K562 (cell line): ENCODE measurements around the gene WNT11. TPM values are rescaled to one million over a fixed set of nuclear protein-coding genes. Genes with fewer than 3 reads are reported as not detected.
A peak's percentile ranks its signal among the peaks of the same experiment; 100 is the strongest.

ENCODE experiments used
- BRCA1 ChIP-seq, 2 experiments: fragments of 450-650 bp in 1 of 2; sonication (generic) in 1 of 2; formaldehyde crosslinking in 1 of 2; IDR thresholded peaks; 2 replicates each; pipeline versions ENCODE4 v1.5.0 to v1.6.1; 2017 to 2020; ENCODE audit warnings: mild to moderate bottlenecking in 1 of 2, missing genetic modification reagents in 1 of 2
- CREB1 ChIP-seq, 2 experiments: sonication (generic) in 1 of 2; formaldehyde crosslinking in 1 of 2; IDR thresholded peaks; 2 replicates each; pipeline versions ENCODE4 v1.6.1 to v1.8.0; 2012 to 2022; ENCODE audit warnings: inconsistent platforms in 1 of 2, mild to moderate bottlenecking in 1 of 2, missing genetic modification reagents in 1 of 2, moderate library complexity in 1 of 2
- LCOR ChIP-seq: sonication (generic); formaldehyde crosslinking; IDR thresholded peaks from 2 replicates; pipeline ENCODE4 v1.8.0; 2022; ENCODE audit warnings: mild to moderate bottlenecking, missing genetic modification reagents
- NCOA6 ChIP-seq: fragments of 450-650 bp; IDR thresholded peaks from 2 replicates; pipeline ENCODE4 v1.6.1; 2017; ENCODE audit warnings: mild to moderate bottlenecking
- PCBP1 ChIP-seq: fragments of 200-400 bp; formaldehyde crosslinking; IDR thresholded peaks from 2 replicates; pipeline ENCODE4 v1.6.1; 2018; ENCODE audit warnings: mild to moderate bottlenecking, low read depth, low read length; ENCODE audit not compliant: poor library complexity, severe bottlenecking
- RBM17 ChIP-seq: fragments of 200-400 bp; formaldehyde crosslinking; IDR thresholded peaks from 2 replicates; pipeline ENCODE4 v1.6.1; 2017; ENCODE audit warnings: low read depth, mild to moderate bottlenecking, low read length, borderline replicate concordance
- SETDB1 ChIP-seq: IDR thresholded peaks from one replicate; pipeline ENCODE4 v1.6.1; 2012; ENCODE audit warnings: low read length, control low read depth, inconsistent platforms
- SMAD1 ChIP-seq: fragments of 150-350 bp; IDR thresholded peaks from 2 replicates; pipeline ENCODE4 v1.6.1; 2014; ENCODE audit warnings: low read length, low read depth; ENCODE audit not compliant: partially characterized antibody
- TAF9B ChIP-seq: fragments of 450-650 bp; IDR thresholded peaks from 2 replicates; pipeline ENCODE4 v1.6.1; 2018; ENCODE audit warnings: mild to moderate bottlenecking; ENCODE audit not compliant: partially characterized antibody
- TEAD4 ChIP-seq, 2 experiments: sonication (generic) in 1 of 2; formaldehyde crosslinking in 1 of 2; IDR thresholded peaks; 2 replicates each; pipeline versions ENCODE4 v1.6.1 to v1.8.0; 2012 to 2022; ENCODE audit warnings: borderline replicate concordance in 1 of 2, inconsistent platforms in 1 of 2, low read length in 1 of 2, mild to moderate bottlenecking in 1 of 2, missing genetic modification reagents in 1 of 2
- polyA plus RNA-seq, 8 experiments: library from polyadenylated mRNA; depleted of rRNA in 4 of 8; stranded (reverse) in 5 of 8; unstranded in 3 of 8; fragments of >200 nt; fragmentation: Nextera tagmentation in 2 of 8; fragmentation: Illumina TruSeq in 1 of 8; extraction: Ambion mirVana in 2 of 8; extraction: Trizol in 1 of 8; gene quantifications; 2 replicates each; pipeline versions ENCODE4 v1.2.1 to v1.2.3, GENCODE V29; 2011 to 2014; ENCODE audit warnings: inconsistent platforms in 1 of 8, missing spikeins in 1 of 8
- total RNA-seq, 7 experiments: library from RNA; depleted of rRNA in 6 of 7; stranded (reverse); fragments of >200 nt in 6 of 7; fragmentation: Illumina TruSeq in 2 of 7; extraction: Trizol in 2 of 7; gene quantifications; 2 replicates each; pipeline versions ENCODE4 v1.2.1 to v1.2.3, GENCODE V29; 2011 to 2021; ENCODE audit warnings: low replicate concordance in 1 of 7
- TF ChIP-seq, protein P1 (sequence below): fragments of 250-450 bp; sonication (Bioruptor Pico); IDR thresholded peaks from 2 replicates; pipeline ENCODE4 v1.4.0; 2020; ENCODE audit warnings: mild to moderate bottlenecking, moderate library complexity, borderline replicate concordance
- TF ChIP-seq, protein P2 (sequence below): fragments of 250-450 bp; sonication (Bioruptor Pico); IDR thresholded peaks from 2 replicates; pipeline ENCODE4 v1.8.0; 2021; ENCODE audit warnings: moderate library complexity, mild to moderate bottlenecking, inconsistent platforms
- TF ChIP-seq, protein P3 (sequence below): fragments of 450-650 bp; IDR thresholded peaks from 2 replicates; pipeline ENCODE4 v1.6.1; 2018; ENCODE audit not compliant: partially characterized antibody
- TF ChIP-seq, protein P4 (sequence below): fragments of 450-650 bp; conservative IDR thresholded peaks from 2 replicates; pipeline ENCODE4 v1.6.1; 2016; ENCODE audit warnings: missing genetic modification characterization, low read depth, mild to moderate bottlenecking, control low read depth, missing compliant biosample characterization

WNT11 gene
- total and polyA plus RNA-seq, 9 of the 15 experiments (the other 6 are each of a cell fraction or from before 2014, with no cell fraction given) = 0.03 to 0.20 (median 0.09) TPM; not detected in 4

DNA sequence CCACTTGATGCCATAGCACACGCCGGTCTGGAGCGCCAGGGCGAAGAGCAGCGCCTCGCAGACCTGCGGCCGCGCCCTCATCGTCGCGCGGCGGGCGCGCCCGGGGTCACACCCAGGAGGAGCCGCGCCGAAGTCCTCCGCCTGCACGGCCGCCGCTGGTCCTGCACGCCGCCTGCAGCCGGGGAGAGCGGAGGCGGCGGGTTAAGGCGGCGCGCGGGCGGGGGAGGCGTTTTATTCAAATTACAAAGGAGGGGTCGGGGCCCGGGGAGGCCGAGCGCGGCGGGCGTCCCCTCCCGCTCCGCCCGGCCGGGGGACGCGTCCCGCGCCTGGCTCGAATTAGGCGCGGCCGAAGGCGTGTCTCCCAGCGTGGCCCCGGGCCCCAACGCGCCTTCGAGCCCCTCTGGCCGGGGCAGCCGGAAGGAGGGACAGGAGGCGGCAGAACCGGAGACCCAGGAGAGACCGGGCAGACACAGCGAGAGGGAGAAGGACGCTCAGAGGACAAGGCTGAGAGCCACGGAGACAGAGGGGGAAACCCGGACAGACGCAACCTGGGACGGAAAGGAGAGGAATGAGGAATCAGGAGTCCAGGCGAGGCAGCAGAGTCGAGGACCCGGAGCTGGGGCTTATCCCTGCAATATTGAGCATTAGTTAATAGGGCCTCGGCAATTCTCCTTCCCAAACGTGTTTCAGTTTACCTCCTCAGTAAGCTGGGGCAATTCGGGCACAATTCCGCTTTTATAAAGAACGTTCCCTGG is at the start of gene WNT11 (continued):
- TF ChIP-seq, protein P1, sequence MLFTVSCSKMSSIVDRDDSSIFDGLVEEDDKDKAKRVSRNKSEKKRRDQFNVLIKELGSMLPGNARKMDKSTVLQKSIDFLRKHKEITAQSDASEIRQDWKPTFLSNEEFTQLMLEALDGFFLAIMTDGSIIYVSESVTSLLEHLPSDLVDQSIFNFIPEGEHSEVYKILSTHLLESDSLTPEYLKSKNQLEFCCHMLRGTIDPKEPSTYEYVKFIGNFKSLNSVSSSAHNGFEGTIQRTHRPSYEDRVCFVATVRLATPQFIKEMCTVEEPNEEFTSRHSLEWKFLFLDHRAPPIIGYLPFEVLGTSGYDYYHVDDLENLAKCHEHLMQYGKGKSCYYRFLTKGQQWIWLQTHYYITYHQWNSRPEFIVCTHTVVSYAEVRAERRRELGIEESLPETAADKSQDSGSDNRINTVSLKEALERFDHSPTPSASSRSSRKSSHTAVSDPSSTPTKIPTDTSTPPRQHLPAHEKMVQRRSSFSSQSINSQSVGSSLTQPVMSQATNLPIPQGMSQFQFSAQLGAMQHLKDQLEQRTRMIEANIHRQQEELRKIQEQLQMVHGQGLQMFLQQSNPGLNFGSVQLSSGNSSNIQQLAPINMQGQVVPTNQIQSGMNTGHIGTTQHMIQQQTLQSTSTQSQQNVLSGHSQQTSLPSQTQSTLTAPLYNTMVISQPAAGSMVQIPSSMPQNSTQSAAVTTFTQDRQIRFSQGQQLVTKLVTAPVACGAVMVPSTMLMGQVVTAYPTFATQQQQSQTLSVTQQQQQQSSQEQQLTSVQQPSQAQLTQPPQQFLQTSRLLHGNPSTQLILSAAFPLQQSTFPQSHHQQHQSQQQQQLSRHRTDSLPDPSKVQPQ = no peak
- TF ChIP-seq CREB1 (IDR thresholded peaks at IDR 0.05) = 0 out of 2 replicates have a peak, but pooled peaks have one; percentile 24
- no peak for TF ChIP-seq CREB1 (CRISPR knock-in tag; IDR thresholded peaks at IDR 0.05)
- TF ChIP-seq TAF9B = no peak
- TF ChIP-seq, protein P2, sequence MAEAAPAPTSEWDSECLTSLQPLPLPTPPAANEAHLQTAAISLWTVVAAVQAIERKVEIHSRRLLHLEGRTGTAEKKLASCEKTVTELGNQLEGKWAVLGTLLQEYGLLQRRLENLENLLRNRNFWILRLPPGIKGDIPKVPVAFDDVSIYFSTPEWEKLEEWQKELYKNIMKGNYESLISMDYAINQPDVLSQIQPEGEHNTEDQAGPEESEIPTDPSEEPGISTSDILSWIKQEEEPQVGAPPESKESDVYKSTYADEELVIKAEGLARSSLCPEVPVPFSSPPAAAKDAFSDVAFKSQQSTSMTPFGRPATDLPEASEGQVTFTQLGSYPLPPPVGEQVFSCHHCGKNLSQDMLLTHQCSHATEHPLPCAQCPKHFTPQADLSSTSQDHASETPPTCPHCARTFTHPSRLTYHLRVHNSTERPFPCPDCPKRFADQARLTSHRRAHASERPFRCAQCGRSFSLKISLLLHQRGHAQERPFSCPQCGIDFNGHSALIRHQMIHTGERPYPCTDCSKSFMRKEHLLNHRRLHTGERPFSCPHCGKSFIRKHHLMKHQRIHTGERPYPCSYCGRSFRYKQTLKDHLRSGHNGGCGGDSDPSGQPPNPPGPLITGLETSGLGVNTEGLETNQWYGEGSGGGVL (CRISPR knock-in tag) = no peak
- TF ChIP-seq SMAD1 = no peak
- TF ChIP-seq, protein P3, sequence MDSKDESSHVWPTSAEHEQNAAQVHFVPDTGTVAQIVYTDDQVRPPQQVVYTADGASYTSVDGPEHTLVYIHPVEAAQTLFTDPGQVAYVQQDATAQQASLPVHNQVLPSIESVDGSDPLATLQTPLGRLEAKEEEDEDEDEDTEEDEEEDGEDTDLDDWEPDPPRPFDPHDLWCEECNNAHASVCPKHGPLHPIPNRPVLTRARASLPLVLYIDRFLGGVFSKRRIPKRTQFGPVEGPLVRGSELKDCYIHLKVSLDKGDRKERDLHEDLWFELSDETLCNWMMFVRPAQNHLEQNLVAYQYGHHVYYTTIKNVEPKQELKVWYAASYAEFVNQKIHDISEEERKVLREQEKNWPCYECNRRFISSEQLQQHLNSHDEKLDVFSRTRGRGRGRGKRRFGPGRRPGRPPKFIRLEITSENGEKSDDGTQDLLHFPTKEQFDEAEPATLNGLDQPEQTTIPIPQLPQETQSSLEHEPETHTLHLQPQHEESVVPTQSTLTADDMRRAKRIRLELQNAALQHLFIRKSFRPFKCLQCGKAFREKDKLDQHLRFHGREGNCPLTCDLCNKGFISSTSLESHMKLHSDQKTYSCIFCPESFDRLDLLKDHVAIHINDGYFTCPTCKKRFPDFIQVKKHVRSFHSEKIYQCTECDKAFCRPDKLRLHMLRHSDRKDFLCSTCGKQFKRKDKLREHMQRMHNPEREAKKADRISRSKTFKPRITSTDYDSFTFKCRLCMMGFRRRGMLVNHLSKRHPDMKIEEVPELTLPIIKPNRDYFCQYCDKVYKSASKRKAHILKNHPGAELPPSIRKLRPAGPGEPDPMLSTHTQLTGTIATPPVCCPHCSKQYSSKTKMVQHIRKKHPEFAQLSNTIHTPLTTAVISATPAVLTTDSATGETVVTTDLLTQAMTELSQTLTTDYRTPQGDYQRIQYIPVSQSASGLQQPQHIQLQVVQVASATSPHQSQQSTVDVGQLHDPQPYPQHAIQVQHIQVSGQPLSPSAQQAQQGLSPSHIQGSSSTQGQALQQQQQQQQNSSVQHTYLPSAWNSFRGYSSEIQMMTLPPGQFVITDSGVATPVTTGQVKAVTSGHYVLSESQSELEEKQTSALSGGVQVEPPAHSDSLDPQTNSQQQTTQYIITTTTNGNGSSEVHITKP = no peak
- TF ChIP-seq PCBP1 = no peak
- no peak for TF ChIP-seq SETDB1
- TF ChIP-seq, protein P4, sequence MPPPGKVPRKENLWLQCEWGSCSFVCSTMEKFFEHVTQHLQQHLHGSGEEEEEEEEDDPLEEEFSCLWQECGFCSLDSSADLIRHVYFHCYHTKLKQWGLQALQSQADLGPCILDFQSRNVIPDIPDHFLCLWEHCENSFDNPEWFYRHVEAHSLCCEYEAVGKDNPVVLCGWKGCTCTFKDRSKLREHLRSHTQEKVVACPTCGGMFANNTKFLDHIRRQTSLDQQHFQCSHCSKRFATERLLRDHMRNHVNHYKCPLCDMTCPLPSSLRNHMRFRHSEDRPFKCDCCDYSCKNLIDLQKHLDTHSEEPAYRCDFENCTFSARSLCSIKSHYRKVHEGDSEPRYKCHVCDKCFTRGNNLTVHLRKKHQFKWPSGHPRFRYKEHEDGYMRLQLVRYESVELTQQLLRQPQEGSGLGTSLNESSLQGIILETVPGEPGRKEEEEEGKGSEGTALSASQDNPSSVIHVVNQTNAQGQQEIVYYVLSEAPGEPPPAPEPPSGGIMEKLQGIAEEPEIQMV (tag) = no peak
- no peak for TF ChIP-seq NCOA6
- TF ChIP-seq TEAD4 (IDR thresholded peaks at IDR 0.05; ENCODE audit: low read length) = no peak
- peak; percentile 92; the same call in 1 of the 2 replicates for TF ChIP-seq TEAD4 (CRISPR knock-in tag; IDR thresholded peaks at IDR 0.05; ENCODE audit: borderline replicate concordance)
- no peak for TF ChIP-seq LCOR (CRISPR knock-in tag)
- no peak for TF ChIP-seq RBM17
- no peak for TF ChIP-seq BRCA1 (IDR thresholded peaks at IDR 0.05)
- no peak for TF ChIP-seq BRCA1 (CRISPR knock-in tag; IDR thresholded peaks at IDR 0.05)
